ENCODE results near the gene P4HTM.

P4HTM gene

GRCh38 chr3:48984663-48985062 lies 5.4 kb upstream of the P4HTM start:
- DNase-seq (ENCODE audit: low read depth in 2 of 2), result no peak

GRCh38 chr3:48985831-48986376 lies 4.1 kb upstream of the P4HTM start:
- no peak for DNase-seq (ENCODE audit: low read depth in 2 of 2)

GRCh38 chr3:48989126-48989795 lies 780 bp upstream of the P4HTM start:
- no peak for DNase-seq (ENCODE audit: low read depth in 2 of 2)

GRCh38 chr3:48990636-48991469 lies 812 bp downstream of the P4HTM start:
- no peak for DNase-seq (ENCODE audit: low read depth in 2 of 2)

- DNase-seq (ENCODE audit: low read depth in 2 of 2), result no peak
Measured at GRCh38 chr3:48991851-48992545, 2.0 kb downstream of the P4HTM start.

- no peak for DNase-seq (ENCODE audit: low read depth in 2 of 2)
Measured at GRCh38 chr3:48993834-48994233, 3.8 kb downstream of the P4HTM start.

- no peak for DNase-seq (ENCODE audit: low read depth in 2 of 2)
Measured at GRCh38 chr3:48996640-48997039, 6.6 kb downstream of the P4HTM start.

- DNase-seq (ENCODE audit: low read depth in 2 of 2), result no peak
Measured at GRCh38 chr3:48997102-48997635, 7.1 kb downstream of the P4HTM start.

GRCh38 chr3:48997714-48998637 lies 7.9 kb downstream of the P4HTM start:
- DNase-seq (ENCODE audit: low read depth in 2 of 2), result no peak

- no peak for DNase-seq (ENCODE audit: low read depth in 2 of 2)
Measured at GRCh38 chr3:48999085-48999858, 9.2 kb downstream of the P4HTM start.

GRCh38 chr3:49001155-49001554 lies 11.1 kb downstream of the P4HTM start:
- DNase-seq (ENCODE audit: low read depth in 2 of 2), result no peak

- DNase-seq (ENCODE audit: low read depth in 2 of 2), result no peak
Measured at GRCh38 chr3:49004352-49005302, 14.6 kb downstream of the P4HTM start.

- no peak for DNase-seq (ENCODE audit: low read depth in 2 of 2)
Measured at GRCh38 chr3:49005303-49005680, 15.3 kb downstream of the P4HTM start.

- no peak for DNase-seq (ENCODE audit: low read depth in 2 of 2)
Measured at GRCh38 chr3:49005998-49006397, 16.0 kb downstream of the P4HTM start.

GRCh38 chr3:49006408-49007067 lies 16.5 kb downstream of the P4HTM start:
- DNase-seq (ENCODE audit: low read depth in 2 of 2), result no peak

GRCh38 chr3:49007068-49007770 lies 17.2 kb downstream of the P4HTM start, which contains the start of gene WDR6:
Gene WDR6 (plus strand): TSS chr3:49007391. CDS start chr3:49007432, 41 bp downstream.
- DNase-seq (ENCODE audit: low read depth in 2 of 2), result peak; percentile 91 to 92

- peak; percentile 87 to 91 for DNase-seq (ENCODE audit: low read depth in 2 of 2)
Measured at GRCh38 chr3:49007771-49008528, 17.9 kb downstream of the P4HTM start.

Measured in stimulated activated CD4-positive, alpha-beta T cell treated with anti-CD3 and anti-CD28 coated beads, Interleukin-1b, Interleukin-23, amount 100 ng/mL, for 4 hours (primary cell).